Upper lobe of left lung (tissue), 6 donors: ENCODE results near the gene RPS6KA3. TPM values are rescaled to one million over a fixed set of nuclear protein-coding genes. Genes with fewer than 3 reads are reported as not detected.

Source experiments
- ATAC-seq, 2 donors: fragments of 200-7000 bp; cut with Tn5 transposase; one replicate each; pipeline ENCODE4 v1.9.1; 2022; ENCODE audit warnings: mild to moderate bottlenecking in 2 of 2, moderate library complexity in 2 of 2; ENCODE audit not compliant: low FRiP score in 2 of 2
- DNase-seq, 2 donors: peaks; one replicate each; pipeline ENCODE4 v3.0.0-alpha.2; 2019 to 2020
- H3K27ac ChIP-seq, 4 donors: fragments of 200-600 bp; sonication (generic); one replicate each; pipeline ENCODE4 v1.5.1; 2016 to 2019
- H3K27me3 ChIP-seq, 4 donors: fragments of 200-600 bp; sonication (generic); one replicate each; pipeline ENCODE4 v1.5.1; 2017 to 2019
- H3K36me3 ChIP-seq, 4 donors: fragments of 200-600 bp; sonication (generic); one replicate each; pipeline ENCODE4 v1.5.1; 2016 to 2019
- H3K4me1 ChIP-seq, 4 donors: fragments of 200-600 bp; sonication (generic); one replicate each; pipeline ENCODE4 v1.5.1; 2018 to 2019
- H3K4me3 ChIP-seq, 4 donors: fragments of 200-600 bp; sonication (generic); one replicate each; pipeline ENCODE4 v1.5.1; 2017 to 2019; ENCODE audit warnings: mild to moderate bottlenecking in 2 of 4, moderate library complexity in 1 of 4
- H3K9me3 ChIP-seq, 4 donors: fragments of 200-600 bp; sonication (generic); one replicate each; pipeline ENCODE4 v1.5.1; 2018 to 2019
- CTCF ChIP-seq, 6 experiments: fragments of 450-650 bp in 4 of 6; fragments of 200-600 bp in 2 of 6; sonication (generic) in 2 of 6; IDR thresholded peaks; one replicate each; pipeline ENCODE4 v1.5.1; 2016 to 2019; ENCODE audit warnings: antibody characterized with exemption in 6 of 6
- EP300 ChIP-seq, 4 donors: sonication (generic); formaldehyde crosslinking; IDR thresholded peaks; one replicate each; pipeline ENCODE4 v1.5.1; 2017; ENCODE audit warnings: antibody characterized with exemption in 4 of 4, control low read depth in 2 of 4
- POLR2A ChIP-seq, 4 donors: fragments of 450-650 bp; IDR thresholded peaks; one replicate each; pipeline ENCODE4 v1.5.1; 2016 to 2017; ENCODE audit warnings: antibody characterized with exemption in 4 of 4, mild to moderate bottlenecking in 2 of 4
- POLR2AphosphoS5 ChIP-seq, 2 donors: sonication (generic); formaldehyde crosslinking; IDR thresholded peaks; one replicate each; pipeline ENCODE4 v1.5.1; 2017; ENCODE audit warnings: antibody characterized with exemption in 2 of 2
- WGBS, 2 donors: methylation state at CpG; one replicate each; pipeline ENCODE4 v1.1.5; 2017 to 2018; 5-methylcytosine and 5-hydroxymethylcytosine counted together
- total RNA-seq, 6 donors: library from RNA; depleted of rRNA in 4 of 6; stranded (reverse); fragments of >200 nt in 4 of 6; gene quantifications; one replicate each; pipeline versions ENCODE4 v1.1.0 to v1.2.1, GENCODE V29; 2016 to 2021
- donor health status: DM: no; HTN: no; CAD: no; lungs with moderate emphysema.
- donor health status: DM: no; HTN: yes; CAD: no; lungs with severe emphysema.

Gene RPS6KA3
- total RNA-seq, 6 donors from 2014 or later = 24.6 to 93.0 (median 58.4) TPM

GRCh38 chrX:20139966-20140365 is 126.7 kb downstream of the RPS6KA3 start:
- Histone ChIP-seq H3K4me3 (peak overlapping the region in 2 of 4 donors; percentile 69 to 76), H3K36me3 (peaks cover 0 to 34% (median 14%) of the 10 kb centered on the region in 4 donors), H3K4me1 (peaks cover 0 to 27% (median 16%) of the 10 kb centered on the region in 4 donors), H3K27me3 (no peaks in the 10 kb centered on the region), H3K9me3 (no peaks in the 10 kb centered on the region), H3K27ac (peak overlapping the region in 1 of 4 donors; percentile 92)
- no peak for DNase-seq
- ATAC-seq = no peak
- TF ChIP-seq CTCF (IDR thresholded peaks at IDR 0.05) = no peak
- no peak for TF ChIP-seq POLR2A (IDR thresholded peaks at IDR 0.05)
- TF ChIP-seq POLR2AphosphoS5 (IDR thresholded peaks at IDR 0.05) = no peak
- no peak for TF ChIP-seq EP300 (IDR thresholded peaks at IDR 0.05)
- WGBS, 2 donors = 60 to 68% methylated on average over 2 of the region's 2 CpGs

- 39 to 87% methylated on average over 5 of the region's 5 CpGs for WGBS, 2 donors
- H3K4me1 ChIP-seq = peaks cover 0 to 24% (median 12%) of the 10 kb centered on the region in 4 donors
- H3K36me3 ChIP-seq = peaks cover 0 to 73% (median 32%) of the 10 kb centered on the region in 4 donors
- no peaks in the 10 kb centered on the region for H3K27me3 ChIP-seq
- H3K9me3 ChIP-seq = no peaks in the 10 kb centered on the region
- no peak overlapping the region for H3K27ac ChIP-seq
- H3K4me3 ChIP-seq = no peak overlapping the region
- no peak for DNase-seq
- TF ChIP-seq EP300 (IDR thresholded peaks at IDR 0.05) = no peak
- TF ChIP-seq POLR2AphosphoS5 (IDR thresholded peaks at IDR 0.05) = no peak
- no peak for TF ChIP-seq CTCF (IDR thresholded peaks at IDR 0.05)
- TF ChIP-seq POLR2A (IDR thresholded peaks at IDR 0.05) = no peak
- ATAC-seq = no peak
Measured at GRCh38 chrX:20135944-20136343, 130.8 kb downstream of the RPS6KA3 start.

GRCh38 chrX:20132666-20133065 is 134.0 kb downstream of the RPS6KA3 start:
- peaks cover 0 to 93% (median 31%) of the 10 kb centered on the region in 4 donors for H3K36me3 ChIP-seq
- no peak overlapping the region for H3K4me3 ChIP-seq
- ATAC-seq = no peak
- H3K27ac ChIP-seq = no peak overlapping the region
- H3K27me3 ChIP-seq = no peaks in the 10 kb centered on the region
- TF ChIP-seq EP300 (IDR thresholded peaks at IDR 0.05) (no peak), POLR2AphosphoS5 (IDR thresholded peaks at IDR 0.05) (no peak), CTCF (IDR thresholded peaks at IDR 0.05) (no peak), POLR2A (IDR thresholded peaks at IDR 0.05) (no peak)
- peaks cover 0 to 9% (median 0%) of the 10 kb centered on the region in 4 donors for H3K4me1 ChIP-seq
- 80 to 92% methylated on average over 1 of the region's 1 CpG for WGBS, 2 donors
- H3K9me3 ChIP-seq = no peaks in the 10 kb centered on the region
- DNase-seq = no peak

- no peak for DNase-seq
- no peaks in the 10 kb centered on the region for H3K27me3 ChIP-seq
- no peak for TF ChIP-seq CTCF (IDR thresholded peaks at IDR 0.05)
- no peak for TF ChIP-seq POLR2A (IDR thresholded peaks at IDR 0.05)
- no peak for TF ChIP-seq EP300 (IDR thresholded peaks at IDR 0.05)
- no peak for TF ChIP-seq POLR2AphosphoS5 (IDR thresholded peaks at IDR 0.05)
- no peaks in the 10 kb centered on the region for H3K9me3 ChIP-seq
- no peaks in the 10 kb centered on the region for H3K4me1 ChIP-seq
- peaks cover 0 to 72% (median 22%) of the 10 kb centered on the region in 4 donors for H3K36me3 ChIP-seq
- no peak overlapping the region for H3K4me3 ChIP-seq
- ATAC-seq = no peak
- H3K27ac ChIP-seq = no peak overlapping the region
- 92 to 96% methylated on average over 1 of the region's 1 CpG for WGBS, 2 donors
Measured at GRCh38 chrX:20130357-20130756, 136.4 kb downstream of the RPS6KA3 start.

GRCh38 chrX:20129547-20129946 is 137.2 kb downstream of the RPS6KA3 start:
- H3K36me3 ChIP-seq = peaks cover 0 to 72% (median 20%) of the 10 kb centered on the region in 4 donors
- WGBS, 2 donors = 73 to 85% methylated on average over 1 of the region's 1 CpG
- H3K27ac ChIP-seq = no peak overlapping the region

More at GRCh38 chrX:20129547-20129946, 137.2 kb downstream of the RPS6KA3 start:
- ATAC-seq (no peak), DNase-seq (no peak)
- Histone ChIP-seq H3K27me3 (no peaks in the 10 kb centered on the region), H3K4me3 (no peak overlapping the region), H3K4me1 (no peaks in the 10 kb centered on the region), H3K9me3 (no peaks in the 10 kb centered on the region)
- TF ChIP-seq CTCF (IDR thresholded peaks at IDR 0.05) = no peak
- no peak for TF ChIP-seq EP300 (IDR thresholded peaks at IDR 0.05)
- no peak for TF ChIP-seq POLR2AphosphoS5 (IDR thresholded peaks at IDR 0.05)
- TF ChIP-seq POLR2A (IDR thresholded peaks at IDR 0.05) = no peak
